Measurements from ENCODE around the gene NKX2-3. TPM values are rescaled to one million over a fixed set of nuclear protein-coding genes. Genes with fewer than 3 reads are reported as not detected.

NKX2-3 gene
- total and polyA plus RNA-seq, 2 of the 8 experiments (the other 6 are each of a cell fraction or from before 2014, with no cell fraction given): not detected

DNA sequence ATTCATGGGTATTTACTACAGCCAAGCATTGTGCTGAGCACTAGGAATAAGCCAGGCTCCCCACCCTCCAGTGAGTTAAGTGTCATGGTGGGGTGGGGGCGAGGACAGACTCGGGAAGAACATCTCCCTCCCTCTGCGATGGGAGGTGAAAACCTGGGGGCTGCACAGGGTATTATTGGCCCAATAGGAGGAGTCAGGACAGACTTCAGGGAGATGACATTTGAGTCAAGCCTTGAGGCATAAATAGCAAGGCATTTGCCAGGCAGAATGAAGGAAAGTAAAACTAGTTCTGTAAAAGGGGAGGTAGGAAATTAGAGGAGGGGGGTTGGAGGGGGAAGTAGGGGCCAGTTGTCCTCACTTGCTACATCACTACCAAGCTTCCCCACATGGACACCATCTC lies 18.9 kb downstream of the NKX2-3 start:
- no peak overlapping the region for H4K5ac ChIP-seq (ENCODE audit: insufficient read length, low read depth, low read length)
- no peaks in the 10 kb centered on the region for H3K36me3 ChIP-seq (ENCODE audit: control insufficient read depth in 2 of 4, insufficient read depth in 4 of 4, low read length in 3 of 4)
- H3K14ac ChIP-seq (ENCODE audit: insufficient read length): no peak overlapping the region
- no peak overlapping the region for H4K91ac ChIP-seq (replicated peaks; ENCODE audit: insufficient read length, low read length)
- H3K56ac ChIP-seq (replicated peaks; ENCODE audit: insufficient read length, low read depth, low read length): no peak overlapping the region
- no peak overlapping the region for H3K4me3 ChIP-seq (ENCODE audit: extremely low read depth in 1 of 4, insufficient read depth in 2 of 4, low read depth in 3 of 4, low read length in 4 of 4)
- H3K4ac ChIP-seq (replicated peaks; ENCODE audit: insufficient read length, low read depth, low read length): no peak overlapping the region
- peaks cover 0 to 5% (median 1%) of the 10 kb centered on the region in 4 experiments; a peak in 2 of 7 replicates for H3K4me1 ChIP-seq (replicated peaks in 1 of 4; ENCODE audit: control insufficient read depth in 3 of 4, insufficient read depth in 4 of 4, low read length in 3 of 4)
- no peak overlapping the region for H3K4me2 ChIP-seq (ENCODE audit: insufficient read depth in 1 of 2, low read depth in 2 of 2, low read length in 2 of 2)
- no peak overlapping the region for H2BK20ac ChIP-seq (ENCODE audit: low read length)
- no peak overlapping the region for H3K27ac ChIP-seq (ENCODE audit: low read depth, low read length)
- DNase-seq (ENCODE audit: low read depth in 1 of 2, low spot score in 2 of 2) (no peak), FAIRE-seq (no peak)
- H3K23me2 ChIP-seq (ENCODE audit: low read depth, low read length): no peaks in the 10 kb centered on the region
- CTCF ChIA-PET (ENCODE audit: partially characterized antibody): interaction anchor here (1.4 to 9.0 kb wide), 4 partner anchors 9 to 118 kb away, joined by 5 to 74 read pairs (median 16); no protein-coding TSS in a partner anchor
- POLR2A ChIA-PET (ENCODE audit: partially characterized antibody): no interaction called here
- no peak overlapping the region for H2BK15ac ChIP-seq (ENCODE audit: low read length)
- H3K9ac ChIP-seq (replicated peaks in 1 of 4; ENCODE audit: extremely low read depth in 1 of 4, low read depth in 3 of 4, low read length in 3 of 4): no peak overlapping the region
- peaks cover 0 to 9% (median 2%) of the 10 kb centered on the region in 4 experiments; a peak in 3 of 7 replicates for H3K27me3 ChIP-seq (replicated peaks in 1 of 4; ENCODE audit: control insufficient read depth in 3 of 4, extremely low read depth in 1 of 4, insufficient read depth in 3 of 4, low read length in 3 of 4)
- H3K23ac ChIP-seq (ENCODE audit: insufficient read length): no peak overlapping the region
- no peak overlapping the region for H2BK120ac ChIP-seq (replicated peaks; ENCODE audit: low read depth, low read length)
- H3K79me1 ChIP-seq (ENCODE audit: low read depth, low read length): no peaks in the 10 kb centered on the region
- no peak overlapping the region for H2BK5ac ChIP-seq (ENCODE audit: low read depth, low read length)
- no peak overlapping the region for H2AK5ac ChIP-seq (ENCODE audit: low read depth, low read length)
- no peaks in the 10 kb centered on the region for H3K79me2 ChIP-seq (ENCODE audit: control insufficient read depth in 1 of 2, insufficient read depth in 2 of 2, low read length in 2 of 2)
- H2BK12ac ChIP-seq (ENCODE audit: low read depth, low read length): no peak overlapping the region
- WGBS, 2 experiments (ENCODE audit: extremely low coverage in 1 of 2, insufficient coverage in 1 of 2, insufficient read length in 1 of 2, insufficient replicate concordance in 2 of 2, low coverage in 1 of 2, low lambda C conversion rate in 2 of 2, missing lambda C conversion rate in 1 of 2): 60% methylated on average over 3 of the region's 3 CpGs; no CpG with 5 or more reads in 1 of the 2 experiments
- H4K8ac ChIP-seq (ENCODE audit: extremely low read depth, insufficient read depth, low read length): no peak overlapping the region
- H3K9me3 ChIP-seq (ENCODE audit: insufficient read depth in 2 of 2, low read depth in 1 of 2, low read length in 1 of 2): no peaks in the 10 kb centered on the region
- no peak overlapping the region for H3K18ac ChIP-seq (ENCODE audit: extremely low read depth, low read length)
- no peak overlapping the region for H2AFZ ChIP-seq (ENCODE audit: low read length)
- no peaks in the 10 kb centered on the region for H4K20me1 ChIP-seq (replicated peaks in 1 of 2; ENCODE audit: control insufficient read depth in 1 of 2, insufficient read depth in 2 of 2, low read length in 2 of 2)
- TF ChIP-seq TEAD4 (IDR thresholded peaks at IDR 0.05; ENCODE audit: low read depth, low read length) (no peak), NANOG (IDR thresholded peaks at IDR 0.05; ENCODE audit: insufficient read depth, low read depth, low read length, poor library complexity, severe bottlenecking) (no peak), CREB1 (IDR thresholded peaks at IDR 0.05) (no peak), KDM4A (IDR thresholded peaks at IDR 0.05; ENCODE audit: low read depth, low read length, severe bottlenecking) (no peak), POLR2AphosphoS5 (IDR thresholded peaks at IDR 0.05; ENCODE audit: low read depth, low read length) (no peak), KDM5A (IDR thresholded peaks at IDR 0.05; ENCODE audit: low read length) (no peak), CEBPB (IDR thresholded peaks at IDR 0.05; ENCODE audit: low read depth, low read length) (no peak), BCL11A (IDR thresholded peaks at IDR 0.05; ENCODE audit: low read depth in 2 of 2, low read length in 2 of 2) (no peak), EZH2 (IDR thresholded peaks at IDR 0.05; ENCODE audit: low read depth, low read length, severe bottlenecking) (no peak), JUND (IDR thresholded peaks at IDR 0.05; ENCODE audit: low read length) (no peak), POU5F1 (IDR thresholded peaks at IDR 0.05; ENCODE audit: low read depth, low read length) (no peak), EGR1 (IDR thresholded peaks at IDR 0.05; ENCODE audit: borderline replicate concordance, low read depth, low read length) (no peak)
- TF ChIP-seq, protein P1, sequence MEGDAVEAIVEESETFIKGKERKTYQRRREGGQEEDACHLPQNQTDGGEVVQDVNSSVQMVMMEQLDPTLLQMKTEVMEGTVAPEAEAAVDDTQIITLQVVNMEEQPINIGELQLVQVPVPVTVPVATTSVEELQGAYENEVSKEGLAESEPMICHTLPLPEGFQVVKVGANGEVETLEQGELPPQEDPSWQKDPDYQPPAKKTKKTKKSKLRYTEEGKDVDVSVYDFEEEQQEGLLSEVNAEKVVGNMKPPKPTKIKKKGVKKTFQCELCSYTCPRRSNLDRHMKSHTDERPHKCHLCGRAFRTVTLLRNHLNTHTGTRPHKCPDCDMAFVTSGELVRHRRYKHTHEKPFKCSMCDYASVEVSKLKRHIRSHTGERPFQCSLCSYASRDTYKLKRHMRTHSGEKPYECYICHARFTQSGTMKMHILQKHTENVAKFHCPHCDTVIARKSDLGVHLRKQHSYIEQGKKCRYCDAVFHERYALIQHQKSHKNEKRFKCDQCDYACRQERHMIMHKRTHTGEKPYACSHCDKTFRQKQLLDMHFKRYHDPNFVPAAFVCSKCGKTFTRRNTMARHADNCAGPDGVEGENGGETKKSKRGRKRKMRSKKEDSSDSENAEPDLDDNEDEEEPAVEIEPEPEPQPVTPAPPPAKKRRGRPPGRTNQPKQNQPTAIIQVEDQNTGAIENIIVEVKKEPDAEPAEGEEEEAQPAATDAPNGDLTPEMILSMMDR (IDR thresholded peaks at IDR 0.05; ENCODE audit: control extremely low read depth in 1 of 3, insufficient read depth in 1 of 3, low read depth in 1 of 3, low read length in 3 of 3): no peak
